Measurements from ENCODE around the gene SHD.
"Not testable (repeated sequence)": the region's sequence is repeated elsewhere in the genome, so short reads cannot be mapped to it uniquely, and the experiment has no call there.

SHD gene

DNA sequence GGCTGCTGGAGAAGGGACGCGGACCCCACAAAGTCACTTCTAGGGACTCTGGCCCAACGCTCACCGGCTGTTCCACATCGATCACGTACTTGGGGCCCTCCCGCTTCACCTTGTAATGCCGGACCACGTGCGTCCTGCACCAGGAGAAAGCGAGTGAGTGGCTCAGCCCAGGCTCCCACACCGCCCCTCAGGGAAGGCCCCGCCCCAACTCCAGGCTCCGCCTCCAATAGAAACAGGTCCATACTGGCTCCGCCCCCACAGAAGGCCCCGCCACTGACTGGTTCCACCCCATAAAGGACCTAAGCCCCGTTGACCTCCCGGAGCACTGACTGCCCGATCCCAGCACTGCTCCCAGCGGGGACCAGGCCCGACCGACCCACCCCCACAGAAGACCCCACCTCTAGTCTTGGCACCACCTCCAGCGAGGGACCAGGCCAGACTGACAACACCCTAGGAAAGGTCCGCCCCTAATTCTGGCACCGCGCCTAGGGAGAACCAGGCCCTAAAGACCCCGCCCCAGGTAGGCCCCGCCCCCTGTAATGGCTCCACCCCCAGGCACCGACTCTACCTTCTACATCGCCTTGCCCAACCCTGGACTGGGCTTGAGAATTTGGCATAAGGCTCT, 48.3 kb downstream of the SHD start:
- DNase-seq (ENCODE audit: low read depth), result no peak

DNA sequence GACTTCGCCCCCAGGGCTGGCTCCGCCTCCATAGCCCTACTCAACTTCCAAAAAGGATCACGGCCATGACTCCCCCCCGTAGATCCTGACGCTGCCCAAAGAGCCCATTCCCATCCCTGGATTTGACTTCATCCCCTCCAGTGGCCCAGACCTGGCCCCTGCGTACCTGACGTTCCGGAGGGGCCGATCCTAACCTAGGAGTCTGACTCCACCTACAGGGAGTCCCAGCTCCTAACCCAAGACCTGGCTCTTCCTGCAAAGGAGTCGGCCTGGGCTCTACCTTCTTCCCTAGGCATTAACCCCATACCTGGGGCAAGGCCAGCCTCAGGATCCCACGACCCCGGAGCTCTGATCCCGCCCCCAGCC, 48.8 kb downstream of the SHD start:
- no peak for DNase-seq (ENCODE audit: low read depth)

DNA sequence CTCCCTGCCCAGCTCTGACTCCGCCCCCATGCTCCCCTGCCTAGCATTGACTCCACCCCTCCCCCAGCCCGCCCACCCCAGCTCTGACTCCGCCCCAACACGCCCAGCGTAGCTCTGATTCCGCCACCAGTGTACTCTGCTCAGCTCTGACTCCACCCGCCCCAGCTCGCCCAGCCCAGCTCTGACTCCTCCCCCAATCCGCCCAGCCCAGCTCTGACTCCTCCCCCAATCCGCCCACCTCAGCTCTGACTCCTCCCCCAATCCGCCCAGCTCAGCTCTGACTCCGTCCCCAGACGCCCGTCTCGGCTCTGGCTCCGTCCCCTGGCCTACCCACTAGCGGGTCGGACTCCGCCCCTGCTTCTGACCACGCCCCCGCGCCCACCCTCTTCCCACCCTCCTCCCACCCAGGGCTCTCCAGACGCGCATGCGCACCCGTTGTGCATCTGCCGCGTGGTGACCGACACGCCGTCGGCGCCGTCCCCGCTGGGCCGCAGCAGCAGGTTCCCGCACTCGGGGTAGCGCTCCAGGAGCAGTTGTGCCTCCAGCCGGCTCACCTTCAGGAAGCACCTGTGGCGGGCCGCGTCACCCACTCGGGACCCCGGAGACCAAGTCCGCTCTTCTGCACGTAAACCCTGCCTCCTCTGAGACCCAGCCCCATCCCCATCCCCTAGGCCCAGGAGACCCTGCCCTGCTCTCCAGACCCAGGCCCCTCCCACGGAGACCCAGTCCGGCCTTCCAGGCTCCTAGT, 49.4 kb downstream of the SHD start:
- DNase-seq (ENCODE audit: low read depth), result no peak

DNA sequence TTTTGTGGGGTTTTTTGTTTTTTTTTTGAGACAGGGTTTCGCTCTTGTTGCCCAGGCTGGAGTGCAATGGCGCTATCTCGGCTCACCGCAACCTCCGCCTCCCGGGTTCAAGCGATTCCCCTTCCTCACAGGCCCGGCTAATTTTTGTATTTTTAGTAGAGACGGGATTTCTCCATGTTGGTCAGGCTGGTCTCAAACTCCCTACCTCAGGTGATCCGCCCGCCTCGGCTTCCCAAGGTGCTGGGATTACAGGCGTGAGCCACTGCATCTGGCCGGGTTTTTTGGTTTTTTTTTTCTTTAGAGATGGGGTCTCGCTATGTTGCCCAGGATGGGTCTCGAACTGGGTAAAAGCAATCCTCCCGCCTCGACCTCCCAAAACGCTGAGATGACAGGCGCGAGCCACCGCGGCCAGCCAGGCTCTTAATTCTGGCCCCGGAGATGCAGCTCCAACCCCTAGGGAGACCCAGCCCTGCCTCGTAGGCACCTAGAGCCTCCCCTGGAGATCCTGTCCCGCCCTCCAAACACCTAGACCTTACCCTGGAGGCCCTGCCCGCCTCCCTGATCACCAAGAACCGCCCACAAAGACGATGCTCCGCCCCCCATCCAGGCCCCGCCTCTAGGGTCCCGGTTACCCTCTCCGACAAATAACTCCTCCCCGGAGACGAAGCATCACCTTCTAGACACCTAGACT, 50.1 kb downstream of the SHD start:
- DNase-seq (ENCODE audit: low read depth), result not testable (repeated sequence)

DNA sequence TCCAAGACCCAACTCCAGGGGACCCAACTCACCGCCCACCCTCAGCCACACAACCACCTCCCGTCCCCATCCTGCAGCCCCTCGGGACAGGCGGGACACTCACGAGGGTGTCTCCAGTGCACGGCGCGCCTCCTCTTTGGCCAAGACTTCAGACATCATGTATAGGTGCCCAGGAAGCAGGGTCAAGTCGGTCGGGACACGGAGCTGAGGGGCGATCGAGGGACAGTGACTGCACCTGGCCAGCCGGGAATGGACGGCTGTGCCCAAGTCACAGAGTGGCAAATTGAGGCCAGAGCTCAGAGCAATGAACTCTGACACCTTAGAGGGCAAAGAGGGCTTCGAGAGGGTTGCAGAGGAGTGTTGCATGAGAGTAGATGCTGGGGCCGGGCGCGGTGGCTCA, 50.8 kb downstream of the SHD start:
- no peak for DNase-seq (ENCODE audit: low read depth)

DNA sequence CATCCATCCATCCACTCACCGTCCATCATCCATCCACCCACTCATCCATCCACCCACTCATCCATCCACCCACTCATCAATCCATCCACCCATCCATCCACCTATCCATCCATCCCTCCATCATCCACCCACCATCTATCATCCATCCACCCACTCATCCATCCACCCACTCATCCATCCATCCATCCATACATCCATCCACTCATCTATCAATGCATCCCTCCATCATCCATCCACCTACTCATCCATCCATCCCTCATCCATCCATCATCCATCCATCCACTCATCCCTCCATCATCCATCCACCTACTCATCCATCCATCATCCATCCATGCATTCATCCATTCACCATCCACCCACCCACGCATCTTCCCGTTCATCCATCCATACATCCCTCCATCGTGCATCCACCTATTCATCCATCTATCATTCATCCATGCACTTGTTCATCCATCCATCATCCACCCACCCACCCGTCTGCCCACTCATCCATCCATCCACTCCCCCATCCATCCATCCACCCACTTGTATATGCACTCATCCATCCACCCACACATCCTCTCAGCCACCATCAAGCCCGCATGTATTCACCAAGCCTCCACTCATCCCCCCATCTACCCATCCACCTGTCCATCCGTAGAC, 56.0 kb downstream of the SHD start:
- no peak for DNase-seq (ENCODE audit: low read depth)

DNA sequence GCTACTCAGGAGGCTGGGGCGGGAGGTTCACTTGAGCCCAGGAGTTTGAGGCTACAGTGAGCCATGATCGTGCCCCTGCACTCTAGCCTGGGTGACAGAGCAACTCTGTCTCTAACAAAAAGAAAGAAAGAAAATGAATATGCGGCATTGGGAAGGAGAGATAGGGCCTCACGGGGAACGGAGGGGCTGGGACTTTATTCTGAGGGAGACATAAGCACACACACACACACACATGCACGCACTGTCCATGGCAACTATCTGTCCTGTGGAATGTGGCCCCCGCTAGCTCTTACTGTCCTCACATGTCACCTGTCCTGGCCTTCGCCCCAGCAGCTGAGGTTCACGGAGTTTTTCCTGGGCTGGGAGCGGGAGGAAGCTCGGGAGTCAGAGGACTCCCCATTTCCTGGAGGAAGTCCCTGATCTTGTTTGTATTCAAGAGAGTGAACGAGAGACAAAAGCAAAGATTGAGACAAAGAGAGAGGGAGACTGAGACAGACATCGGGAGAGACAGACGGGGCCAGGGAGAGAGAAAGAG, 58.9 kb downstream of the SHD start:
- no peak for DNase-seq (ENCODE audit: low read depth)

DNA sequence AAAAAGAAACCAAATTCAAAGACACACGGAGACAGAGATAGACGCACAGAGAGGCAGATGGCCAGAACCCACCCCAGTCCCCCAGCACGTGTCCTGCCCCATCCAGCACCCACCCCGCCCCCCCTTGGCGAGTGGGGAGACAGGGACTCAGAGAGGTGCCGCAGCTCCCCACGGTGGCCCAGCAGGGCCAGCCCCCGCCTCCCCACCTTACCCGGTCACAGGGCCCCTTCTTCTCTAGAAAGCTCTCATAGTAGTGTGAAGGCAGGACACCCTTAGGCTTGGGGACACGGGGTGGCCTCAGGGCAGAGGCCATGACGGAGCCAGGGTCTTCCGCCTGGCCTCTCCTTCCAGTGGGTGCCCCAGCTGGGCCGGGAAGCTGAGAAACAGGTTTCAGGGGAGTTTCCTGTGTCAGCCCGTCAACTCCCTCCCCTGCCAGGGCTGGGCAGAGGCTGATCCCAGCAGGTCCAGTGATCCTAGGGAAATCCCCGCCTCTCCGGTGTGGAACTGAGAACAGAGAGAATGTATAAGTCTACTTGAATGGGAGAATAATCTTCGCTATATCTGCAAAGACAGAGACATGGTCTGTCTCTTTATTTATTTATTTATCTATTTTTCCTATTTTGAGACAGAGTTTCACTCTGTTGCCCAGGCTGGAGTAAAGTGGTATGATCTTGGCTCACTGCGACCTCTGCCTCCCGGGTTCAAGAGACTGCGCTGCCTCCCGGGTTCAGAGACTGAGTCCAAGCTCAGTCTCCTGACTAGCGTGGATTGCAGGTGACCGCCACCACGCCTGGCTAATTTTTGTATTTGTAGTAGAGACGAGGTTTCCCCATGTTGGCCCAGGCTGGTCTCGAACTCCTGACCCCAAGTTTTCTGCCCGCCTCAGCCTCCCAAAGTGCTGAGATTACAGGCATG, 59.6 kb downstream of the SHD start, which contains the start of gene STAP2:
TSS of gene STAP2 (minus strand) at position 387 of the 915 bp plus-strand sequence. CDS start at position 313, 74 bp downstream.
- DNase-seq (ENCODE audit: low read depth), result no peak

Measured in HS-27A (cell line).